DOHH2 (cell line): ENCODE data around the gene DEFB131B.
"Not testable (repeated sequence)": the region's sequence is repeated elsewhere in the genome, so short reads cannot be mapped to it uniquely, and the experiment has no call there.

Experiments used
- H3F3A ChIP-seq: fragments of 200-600 bp; sonication (generic), shearing (Covaris generic); 2 replicates; pipeline ENCODE4 v1.6.0; 2016; ENCODE audit warnings: antibody characterized with exemption, mild to moderate bottlenecking; ENCODE audit not compliant: control insufficient read depth, insufficient read depth
- H3K27ac ChIP-seq: fragments of 200-600 bp; sonication (generic); 2 replicates; pipeline ENCODE4 v1.5.1; 2014; ENCODE audit warnings: low read depth, mild to moderate bottlenecking, low read length, moderate library complexity
- H3K27me3 ChIP-seq: fragments of 200-600 bp; sonication (generic); 2 replicates; pipeline ENCODE4 v1.6.1; 2014; ENCODE audit warnings: mild to moderate bottlenecking, low read length, mixed read lengths; ENCODE audit not compliant: control insufficient read depth
- H3K36me3 ChIP-seq: fragments of 200-600 bp; sonication (generic); 2 replicates; pipeline ENCODE4 v1.6.1; 2014; ENCODE audit warnings: mild to moderate bottlenecking, low read length, moderate library complexity, mixed read lengths; ENCODE audit not compliant: control insufficient read depth
- H3K4me1 ChIP-seq: fragments of 200-600 bp; sonication (generic); 2 replicates; pipeline ENCODE4 v1.6.1; 2014; ENCODE audit warnings: mild to moderate bottlenecking, low read length, mixed read lengths; ENCODE audit not compliant: control insufficient read depth
- H3K4me2 ChIP-seq: fragments of 200-600 bp; sonication (generic); 2 replicates; pipeline ENCODE4 v1.6.0; 2014; ENCODE audit warnings: mild to moderate bottlenecking, low read length, moderate library complexity
- H3K4me3 ChIP-seq: fragments of 200-600 bp; sonication (generic); 2 replicates; pipeline ENCODE4 v1.5.1; 2014; ENCODE audit warnings: mild to moderate bottlenecking, low read length, mixed read lengths
- H3K79me2 ChIP-seq: fragments of 200-600 bp; sonication (generic); 2 replicates; pipeline ENCODE4 v1.6.1; 2014; ENCODE audit warnings: mild to moderate bottlenecking, low read length, mixed read lengths; ENCODE audit not compliant: control insufficient read depth
- H3K9me2 ChIP-seq: fragments of 200-600 bp; sonication (generic); replicated peaks from 2 replicates; pipeline ENCODE4 v1.6.1; 2014; ENCODE audit warnings: mild to moderate bottlenecking, low read length, mixed read lengths; ENCODE audit not compliant: control insufficient read depth
- H3K9me3 ChIP-seq: fragments of 200-600 bp; sonication (generic); 2 replicates; pipeline ENCODE4 v1.6.1; 2014; ENCODE audit warnings: antibody characterized with exemption, low read length, mixed read lengths; ENCODE audit not compliant: control insufficient read depth, insufficient read depth
- H4K20me1 ChIP-seq: fragments of 200-600 bp; sonication (generic); 2 replicates; pipeline ENCODE4 v1.6.0; 2014; ENCODE audit warnings: low read depth, mild to moderate bottlenecking, antibody characterized with exemption, low read length, moderate library complexity; ENCODE audit not compliant: control insufficient read depth, insufficient read depth
- CTCF ChIP-seq: fragments of 200-600 bp; sonication (generic); IDR thresholded peaks from one replicate; pipeline ENCODE4 v1.5.1; 2014; ENCODE audit warnings: antibody characterized with exemption, mild to moderate bottlenecking, low read depth, low read length; ENCODE audit not compliant: poor library complexity, severe bottlenecking
- EZH2phosphoT487 ChIP-seq: fragments of 200-600 bp; sonication (generic); IDR thresholded peaks from 2 replicates; pipeline ENCODE4 v1.6.1; 2017; ENCODE audit warnings: borderline replicate concordance, mild to moderate bottlenecking, antibody characterized with exemption, low read length, moderate library complexity, mixed read lengths

DEFB131B gene

GRCh38 chr11:71908218-71908617 is 30.0 kb downstream of the DEFB131B start:
- H3K79me2 ChIP-seq: no peaks in the 10 kb centered on the region
- H3K27me3 ChIP-seq: no peaks in the 10 kb centered on the region
- peaks cover 7% of the 10 kb centered on the region for H3K36me3 ChIP-seq
- no peaks in the 10 kb centered on the region for H3K4me1 ChIP-seq
- H3K27ac ChIP-seq: no peak overlapping the region
- TF ChIP-seq EZH2phosphoT487 (no peak), CTCF (no peak)
- no peak overlapping the region for H3K4me3 ChIP-seq
- H3K9me3 ChIP-seq: no peaks in the 10 kb centered on the region
- no peak overlapping the region for H3K4me2 ChIP-seq
- H3K9me2 ChIP-seq: no peaks in the 10 kb centered on the region
- H3F3A ChIP-seq: no peaks in the 10 kb centered on the region
- no peaks in the 10 kb centered on the region for H4K20me1 ChIP-seq

- H3K79me2 ChIP-seq, H3K4me2 ChIP-seq, H3F3A ChIP-seq, H3K27ac ChIP-seq, H3K27me3 ChIP-seq, H3K4me1 ChIP-seq, H3K9me2 ChIP-seq, H3K4me3 ChIP-seq, H3K9me3 ChIP-seq, H4K20me1 ChIP-seq: not testable (repeated sequence)
- H3K36me3 ChIP-seq: peaks cover 27% of the 10 kb centered on the region
Observed at GRCh38 chr11:71910775-71911174, 32.5 kb downstream of the DEFB131B start.

- H3K4me1 ChIP-seq, H4K20me1 ChIP-seq, H3F3A ChIP-seq, H3K4me2 ChIP-seq, H3K27me3 ChIP-seq, H3K79me2 ChIP-seq, H3K9me3 ChIP-seq, H3K4me3 ChIP-seq, H3K9me2 ChIP-seq, H3K27ac ChIP-seq: not testable (repeated sequence)
- peaks cover 30% of the 10 kb centered on the region for H3K36me3 ChIP-seq
Observed at GRCh38 chr11:71911321-71911985, 33.2 kb downstream of the DEFB131B start.

GRCh38 chr11:71911986-71912340 is 33.7 kb downstream of the DEFB131B start:
- not testable (repeated sequence) for H3K9me2 ChIP-seq, H3K27ac ChIP-seq, H3K4me2 ChIP-seq, H3K79me2 ChIP-seq, H3K9me3 ChIP-seq, H3F3A ChIP-seq, H3K27me3 ChIP-seq, H3K4me1 ChIP-seq, H4K20me1 ChIP-seq, H3K4me3 ChIP-seq
- peaks cover 32% of the 10 kb centered on the region for H3K36me3 ChIP-seq

GRCh38 chr11:71913756-71914526 is 35.7 kb downstream of the DEFB131B start:
- Histone ChIP-seq H3K79me2 (no peaks in the 10 kb centered on the region), H3K4me2 (no peak overlapping the region), H3K36me3 (peaks cover 41% of the 10 kb centered on the region), H3K27ac (no peak overlapping the region), H3K9me2 (no peaks in the 10 kb centered on the region), H4K20me1 (no peaks in the 10 kb centered on the region), H3K4me1 (no peaks in the 10 kb centered on the region), H3K9me3 (no peaks in the 10 kb centered on the region), H3K27me3 (no peaks in the 10 kb centered on the region), H3K4me3 (no peak overlapping the region), H3F3A (no peaks in the 10 kb centered on the region)
- no peak for TF ChIP-seq CTCF
